GM12878 (cell line): Measurements from ENCODE around the gene NECTIN1. TPM values are rescaled to one million over a fixed set of nuclear protein-coding genes. Genes with fewer than 3 reads are reported as not detected.

Experiments
- ATAC-seq: fragments of 200-7000 bp; cut with Tn5 transposase; 3 replicates; pipeline ENCODE4 v1.9.1; 2020; ENCODE audit warnings: mild to moderate bottlenecking, moderate library complexity
- BruUV-seq: library from RNA; stranded (reverse); fragments of 400-500 nt; replicated peaks from 2 replicates; lab custom pipeline; 2021; lab: Mats Ljungman, UMichigan
- CTCF ChIA-PET: fragments of 300-600 bp; sonication (Branson Sonifier 250); formaldehyde crosslinking; extraction: SDS; loops from one replicate; lab custom pipeline; 2021; ENCODE audit warnings: inconsistent platforms; lab: Yijun Ruan, JAX
- POLR2A ChIA-PET: fragments of 350-600 bp; formaldehyde crosslinking; extraction: SDS; loops from one replicate; lab custom pipeline; 2021; ENCODE audit warnings: inconsistent platforms; lab: Charles Lee
- RAD21 ChIA-PET: fragments of 300-600 bp; sonication (Branson Sonifier 250); formaldehyde crosslinking; loops from one replicate; lab custom pipeline; 2023; ENCODE audit warnings: antibody characterized with exemption; ENCODE audit not compliant: unreplicated experiment; lab: Charles Lee
- SMC1A ChIA-PET: fragments of 300-600 bp; sonication (Branson Sonifier 250); formaldehyde crosslinking; loops from one replicate; lab custom pipeline; 2023; ENCODE audit not compliant: unreplicated experiment, uncharacterized antibody; lab: Charles Lee
- DNase-seq: peaks from one replicate; pipeline ENCODE4 v3.0.0-alpha.2; 2011; ENCODE audit warnings: low read depth, low spot score
- FAIRE-seq: peaks from 3 replicates; lab custom pipeline; 2011; peaks lifted over from hg19 to GRCh38; lab: Jason Lieb, UNC
- H2AFZ ChIP-seq: 2 replicates; pipeline ENCODE4 v1.6.0; 2011; ENCODE audit warnings: low read depth, low read length, control low read depth; ENCODE audit not compliant: control insufficient read depth
- H3K27ac ChIP-seq: 2 replicates; pipeline ENCODE4 v1.5.1; 2011; ENCODE audit warnings: control low read depth; ENCODE audit not compliant: control insufficient read depth, insufficient read depth
- H3K27me3 ChIP-seq, 2 experiments: replicated peaks in 1 of 2; 2 replicates each; pipeline versions ENCODE4 v1.6.0 to v1.6.1; 2011; ENCODE audit warnings: low read length in 1 of 2; ENCODE audit not compliant: control insufficient read depth in 2 of 2, insufficient read depth in 2 of 2
- H3K36me3 ChIP-seq, 2 experiments: 2 replicates each; pipeline ENCODE4 v1.5.1; 2011; ENCODE audit warnings: low read length in 1 of 2; ENCODE audit not compliant: control insufficient read depth in 2 of 2, insufficient read depth in 2 of 2
- H3K4me1 ChIP-seq: 2 replicates; pipeline ENCODE4 v1.6.1; 2011; ENCODE audit warnings: mild to moderate bottlenecking, low read length, moderate library complexity, mixed read lengths; ENCODE audit not compliant: control insufficient read depth, insufficient read depth
- H3K4me2 ChIP-seq: 2 replicates; pipeline ENCODE4 v1.6.0; 2011; ENCODE audit warnings: control low read depth; ENCODE audit not compliant: control insufficient read depth, insufficient read depth
- H3K4me3 ChIP-seq: fragments of 200-600 bp; sonication (generic); 2 replicates; pipeline ENCODE4 v1.5.1; 2016
- H3K79me2 ChIP-seq: 2 replicates; pipeline ENCODE4 v1.6.0; 2011; ENCODE audit warnings: low read length; ENCODE audit not compliant: control insufficient read depth, insufficient read depth
- H3K9ac ChIP-seq: 2 replicates; pipeline ENCODE4 v1.8.0; 2011; ENCODE audit warnings: low read length, control low read depth, mixed read lengths; ENCODE audit not compliant: control insufficient read depth, insufficient read depth
- H3K9me3 ChIP-seq: replicated peaks from 3 replicates; pipeline ENCODE4 v1.5.1; 2011; ENCODE audit warnings: mild to moderate bottlenecking, low read length; ENCODE audit not compliant: control insufficient read depth, insufficient read depth
- H4K20me1 ChIP-seq: 2 replicates; pipeline ENCODE4 v1.6.0; 2011; ENCODE audit not compliant: control insufficient read depth, insufficient read depth
- BMI1 ChIP-seq: fragments of 450-650 bp; IDR thresholded peaks from 2 replicates; pipeline ENCODE4 v1.6.1; 2016; ENCODE audit warnings: mild to moderate bottlenecking, moderate library complexity, borderline replicate concordance
- CHD2 ChIP-seq: IDR thresholded peaks from 2 replicates; pipeline ENCODE4 v1.6.1; 2011; ENCODE audit warnings: low read depth, low read length, improper control_type of control experiment, borderline replicate concordance
- FOS ChIP-seq: IDR thresholded peaks from 3 replicates; pipeline ENCODE4 v1.6.1; 2011; ENCODE audit warnings: borderline replicate concordance; ENCODE audit not compliant: insufficient read length; ENCODE audit errors: extremely low read depth
- HCFC1 ChIP-seq: fragments of 150-350 bp; IDR thresholded peaks from 2 replicates; pipeline ENCODE4 v1.6.1; 2014; ENCODE audit warnings: low read length
- HDGF ChIP-seq: fragments of 450-650 bp; IDR thresholded peaks from 2 replicates; pipeline ENCODE4 v1.6.1; 2016; ENCODE audit warnings: antibody characterized with exemption
- IKZF1 ChIP-seq: fragments of 450-650 bp; conservative IDR thresholded peaks from 2 replicates; pipeline ENCODE4 v1.6.1; 2017; ENCODE audit warnings: antibody characterized with exemption, mild to moderate bottlenecking
- MXI1 ChIP-seq: fragments of 150-350 bp; IDR thresholded peaks from 2 replicates; pipeline ENCODE4 v1.6.1; 2011; ENCODE audit warnings: low read depth, mild to moderate bottlenecking, inconsistent platforms, low read length, improper control_type of control experiment
- NR2C1 ChIP-seq: fragments of 450-650 bp; IDR thresholded peaks from 2 replicates; pipeline ENCODE4 v1.6.1; 2017; ENCODE audit warnings: antibody characterized with exemption, mild to moderate bottlenecking, moderate library complexity
- PML ChIP-seq: IDR thresholded peaks from 2 replicates; pipeline ENCODE4 v1.6.1; 2012; ENCODE audit warnings: low read length, inconsistent platforms
- SUZ12 ChIP-seq: fragments of 200-600 bp; sonication (generic); IDR thresholded peaks from one replicate; pipeline ENCODE4 v1.6.1; 2018; ENCODE audit warnings: antibody characterized with exemption, mild to moderate bottlenecking; ENCODE audit not compliant: unreplicated experiment
- TCF12 ChIP-seq: IDR thresholded peaks from 2 replicates; pipeline ENCODE4 v1.6.1; 2011; ENCODE audit warnings: low read depth, mild to moderate bottlenecking, low read length
- YY1 ChIP-seq: IDR thresholded peaks from 2 replicates; pipeline ENCODE4 v1.6.1; 2011; ENCODE audit warnings: low read depth, mild to moderate bottlenecking, low read length
- ZNF24 ChIP-seq: fragments of 450-650 bp; IDR thresholded peaks from 2 replicates; pipeline ENCODE4 v1.6.1; 2017; ENCODE audit warnings: antibody characterized with exemption, mild to moderate bottlenecking
- WGBS: methylation state at CpG from one replicate; pipeline ENCODE4 v1.1.6; 2016; ENCODE audit warnings: low lambda C conversion rate; ENCODE audit not compliant: insufficient replicate concordance, insufficient coverage; ENCODE audit errors: missing lambda C conversion rate; 5-methylcytosine and 5-hydroxymethylcytosine counted together
- in situ Hi-C: fragments of 300-500 bp; cut with MboI; formaldehyde crosslinking; loops from 9 replicates; pipeline ENCODE4 v1.14.3; 2018; ENCODE audit warnings: mixed read lengths
- intact Hi-C: fragments of 100-400 bp; cut with micrococcal nuclease; formaldehyde crosslinking; loops from one replicate; pipeline ENCODE4 v1.14.2; 2022; ENCODE audit not compliant: unreplicated experiment
- polyA plus RNA-seq, 11 experiments: library from polyadenylated mRNA; depleted of rRNA in 4 of 11; unstranded in 6 of 11; stranded (reverse) in 5 of 11; fragments of >200 nt; fragmentation: Nextera tagmentation in 4 of 11; fragmentation: Illumina TruSeq in 1 of 11; extraction: Ambion mirVana in 4 of 11; extraction: Trizol in 1 of 11; gene quantifications; 1 replicate in 1 of 11; 2 replicates in 10 of 11; pipeline versions ENCODE4 v1.2.1 to v1.2.3, GENCODE V29; 2011 to 2016; ENCODE audit warnings: inconsistent platforms in 2 of 11, missing spikeins in 2 of 11, low read depth in 1 of 11
- total RNA-seq, 4 experiments: library from RNA; depleted of rRNA in 3 of 4; stranded (reverse); fragments of >200 nt in 3 of 4; fragmentation: Illumina TruSeq in 1 of 4; extraction: Trizol in 1 of 4; gene quantifications; 2 replicates each; pipeline versions ENCODE4 v1.2.1 to v1.2.3, GENCODE V29; 2013 to 2021
- TF ChIP-seq, protein P1 (sequence below): IDR thresholded peaks from 2 replicates; pipeline ENCODE4 v1.6.1; 2011; ENCODE audit warnings: mild to moderate bottlenecking, low read depth, low read length, moderate library complexity; ENCODE audit not compliant: insufficient replicate concordance
- TF ChIP-seq, protein P2 (sequence below): IDR thresholded peaks from 2 replicates; pipeline ENCODE4 v1.6.1; 2012; ENCODE audit warnings: low read depth, low read length, improper control_type of control experiment

NECTIN1 gene
- total and polyA plus RNA-seq, 10 of the 15 experiments (the other 5 are each of a cell fraction or from before 2014, with no cell fraction given) = 0.97 to 9.2 (median 2.3) TPM

DNA sequence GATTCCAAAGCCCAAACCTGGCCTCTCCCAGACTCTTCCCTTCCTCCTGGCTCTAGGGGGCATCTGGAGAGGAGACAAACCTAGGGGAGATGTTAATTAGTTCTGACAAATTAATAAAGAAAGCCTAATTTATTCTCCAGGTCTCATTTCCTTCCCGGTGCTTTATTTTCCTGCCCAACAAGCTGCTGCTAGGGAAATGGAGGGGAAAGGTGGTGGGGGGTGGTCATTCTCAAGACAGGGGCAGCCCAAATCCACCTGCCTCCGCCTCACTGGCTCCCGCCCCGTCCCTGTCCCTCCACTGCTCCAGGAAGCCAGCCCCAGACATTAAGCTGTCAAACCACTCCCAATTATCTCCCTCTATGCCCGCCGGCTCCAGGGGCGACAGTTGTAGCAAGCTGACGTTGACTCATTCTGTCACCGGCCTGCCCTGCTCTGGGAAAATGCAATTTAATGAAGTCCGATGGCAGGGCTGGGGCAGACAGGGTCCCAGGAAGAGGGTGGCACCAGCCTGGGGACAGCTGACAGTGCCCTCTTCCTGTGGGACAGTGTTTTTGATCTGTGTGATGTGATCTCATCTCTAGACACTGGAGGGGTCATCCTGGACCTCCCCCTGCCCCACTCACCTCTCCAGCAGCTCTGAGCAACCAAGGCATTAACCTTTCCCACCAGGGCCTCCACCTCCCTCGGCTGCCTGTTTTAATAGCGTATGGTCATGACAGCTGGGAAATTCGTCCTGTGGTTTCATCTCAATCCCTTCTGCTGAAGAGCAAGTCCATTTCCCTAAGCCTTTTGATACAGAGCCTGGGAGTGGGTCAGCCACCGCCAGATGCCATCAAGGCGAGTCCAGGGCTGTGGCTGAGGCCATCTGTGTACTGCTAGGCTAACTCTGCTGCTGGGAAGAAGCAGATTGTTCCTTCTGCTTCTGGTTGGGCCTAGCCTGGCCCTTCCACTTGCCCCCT lies 27.1 kb downstream of the NECTIN1 start:
- Histone ChIP-seq H3K36me3 (peaks cover 0 to 1% of the 10 kb centered on the region in 2 experiments; a peak in 2 of 4 replicates), H4K20me1 (no peaks in the 10 kb centered on the region), H3K9me3 (no peaks in the 10 kb centered on the region), H3K27me3 (no peaks in the 10 kb centered on the region), H3K4me3 (no peak overlapping the region), H3K27ac (no peak overlapping the region), H2AFZ (no peak overlapping the region)
- SMC1A ChIA-PET = interaction anchor here (1.0 to 1.5 kb wide), 2 partner anchors 27 to 406 kb away, joined by 3 to 4 read pairs; no protein-coding TSS in a partner anchor
- POLR2A ChIA-PET = interaction anchor here (1.2 kb wide), 1 partner anchor 28 kb away, joined by 3 read pairs; no protein-coding TSS in a partner anchor
- WGBS = 70% methylated on average over 15 of the region's 15 CpGs
- no TSS peak for BruUV-seq
- RAD21 ChIA-PET = no interaction called here
- TF ChIP-seq, protein P1, sequence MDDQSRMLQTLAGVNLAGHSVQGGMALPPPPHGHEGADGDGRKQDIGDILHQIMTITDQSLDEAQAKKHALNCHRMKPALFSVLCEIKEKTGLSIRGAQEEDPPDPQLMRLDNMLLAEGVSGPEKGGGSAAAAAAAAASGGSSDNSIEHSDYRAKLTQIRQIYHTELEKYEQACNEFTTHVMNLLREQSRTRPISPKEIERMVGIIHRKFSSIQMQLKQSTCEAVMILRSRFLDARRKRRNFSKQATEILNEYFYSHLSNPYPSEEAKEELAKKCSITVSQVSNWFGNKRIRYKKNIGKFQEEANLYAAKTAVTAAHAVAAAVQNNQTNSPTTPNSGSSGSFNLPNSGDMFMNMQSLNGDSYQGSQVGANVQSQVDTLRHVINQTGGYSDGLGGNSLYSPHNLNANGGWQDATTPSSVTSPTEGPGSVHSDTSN = no peak
- no peak for TF ChIP-seq MXI1
- no peak for TF ChIP-seq BMI1
- no peak for TF ChIP-seq FOS
- TF ChIP-seq HDGF = no peak
- no peak for TF ChIP-seq CHD2
- no peak for TF ChIP-seq IKZF1
- no peak for TF ChIP-seq SUZ12
- TF ChIP-seq TCF12 = no peak
- TF ChIP-seq ZNF24 = no peak
- TF ChIP-seq NR2C1 = no peak
- no peak for TF ChIP-seq PML
- TF ChIP-seq HCFC1 = no peak
- TF ChIP-seq, protein P2, sequence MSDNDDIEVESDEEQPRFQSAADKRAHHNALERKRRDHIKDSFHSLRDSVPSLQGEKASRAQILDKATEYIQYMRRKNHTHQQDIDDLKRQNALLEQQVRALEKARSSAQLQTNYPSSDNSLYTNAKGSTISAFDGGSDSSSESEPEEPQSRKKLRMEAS = no peak
- no peak for TF ChIP-seq YY1
- TF ChIP-seq, all 136 proteins: peak for 0
- Histone ChIP-seq H3K9ac (no peak overlapping the region), H3K79me2 (no peaks in the 10 kb centered on the region), H3K4me2 (no peak overlapping the region), H3K4me1 (no peaks in the 10 kb centered on the region)
- in situ Hi-C loops (no loop called here), intact Hi-C loops (no loop called here)
- FAIRE-seq (no peak), DNase-seq (no peak), ATAC-seq (no peak)
- CTCF ChIA-PET = interaction anchor here (1.1 to 2.9 kb wide), 3 partner anchors 9 to 21 kb away, joined by 3 to 12 read pairs (median 6); no protein-coding TSS in a partner anchor
